K562 (cell line): ENCODE results near the gene ST7. TPM values are rescaled to one million over a fixed set of nuclear protein-coding genes. Genes with fewer than 3 reads are reported as not detected.

ENCODE experiments used
- CTBP1 ChIP-seq: fragments of 450-650 bp; IDR thresholded peaks from 2 replicates; pipeline ENCODE4 v1.6.1; 2016; ENCODE audit warnings: borderline replicate concordance
- FOXM1 ChIP-seq, 2 experiments: fragments of 450-650 bp in 1 of 2; sonication (generic) in 1 of 2; formaldehyde crosslinking in 1 of 2; IDR thresholded peaks; 2 replicates each; pipeline versions ENCODE4 v1.6.1 to v1.9.0; 2017 to 2022; ENCODE audit warnings: low read depth in 2 of 2, mild to moderate bottlenecking in 2 of 2, missing genetic modification reagents in 1 of 2, moderate library complexity in 1 of 2
- FOXP1 ChIP-seq: sonication (generic); formaldehyde crosslinking; IDR thresholded peaks from 2 replicates; pipeline ENCODE4 v1.8.0; 2022; ENCODE audit warnings: mild to moderate bottlenecking, missing genetic modification reagents
- GATAD2B ChIP-seq: fragments of 450-650 bp; IDR thresholded peaks from 2 replicates; pipeline ENCODE4 v1.6.1; 2017; ENCODE audit warnings: mild to moderate bottlenecking, borderline replicate concordance
- MCM3 ChIP-seq: fragments of 450-650 bp; IDR thresholded peaks from 2 replicates; pipeline ENCODE4 v1.6.1; 2016
- NR2C1 ChIP-seq, 2 experiments: fragments of 450-650 bp; IDR thresholded peaks; 2 replicates each; pipeline ENCODE4 v1.6.1; 2017; ENCODE audit warnings: mild to moderate bottlenecking in 2 of 2, antibody characterized with exemption in 1 of 2, inconsistent platforms in 1 of 2, missing compliant biosample characterization in 1 of 2, missing genetic modification characterization in 1 of 2
- PRDM10 ChIP-seq: fragments of 450-650 bp; IDR thresholded peaks from 2 replicates; pipeline ENCODE4 v1.6.1; 2018; ENCODE audit not compliant: partially characterized antibody
- TBP ChIP-seq: optimal IDR thresholded peaks from 2 replicates; pipeline ENCODE3; 2011; ENCODE audit warnings: low read depth, low read length, improper control_type of control experiment
- ZFP36 ChIP-seq: fragments of 150-350 bp; IDR thresholded peaks from 2 replicates; pipeline ENCODE4 v1.6.1; 2018; ENCODE audit warnings: low read length, low read depth; ENCODE audit not compliant: partially characterized antibody
- ZNF75A ChIP-seq: fragments of 450-650 bp; formaldehyde crosslinking; IDR thresholded peaks from 2 replicates; pipeline ENCODE4 v1.4.0; 2020; ENCODE audit warnings: mild to moderate bottlenecking
- polyA plus RNA-seq, 8 experiments: library from polyadenylated mRNA; depleted of rRNA in 4 of 8; stranded (reverse) in 5 of 8; unstranded in 3 of 8; fragments of >200 nt; fragmentation: Nextera tagmentation in 2 of 8; fragmentation: Illumina TruSeq in 1 of 8; extraction: Ambion mirVana in 2 of 8; extraction: Trizol in 1 of 8; gene quantifications; 2 replicates each; pipeline versions ENCODE4 v1.2.1 to v1.2.3, GENCODE V29; 2011 to 2014; ENCODE audit warnings: inconsistent platforms in 1 of 8, missing spikeins in 1 of 8
- total RNA-seq, 7 experiments: library from RNA; depleted of rRNA in 6 of 7; stranded (reverse); fragments of >200 nt in 6 of 7; fragmentation: Illumina TruSeq in 2 of 7; extraction: Trizol in 2 of 7; gene quantifications; 2 replicates each; pipeline versions ENCODE4 v1.2.1 to v1.2.3, GENCODE V29; 2011 to 2021; ENCODE audit warnings: low replicate concordance in 1 of 7
- TF ChIP-seq, protein P1 (sequence below): fragments of 450-650 bp; IDR thresholded peaks from 2 replicates; pipeline ENCODE4 v1.6.1; 2016
- TF ChIP-seq, protein P2 (sequence below): fragments of 450-650 bp; formaldehyde crosslinking; IDR thresholded peaks from 2 replicates; pipeline ENCODE4 v1.4.0; 2022; ENCODE audit warnings: mild to moderate bottlenecking, moderate library complexity

ST7 gene
- total and polyA plus RNA-seq, 9 of the 15 experiments (the other 6 are each of a cell fraction or from before 2014, with no cell fraction given): 23.9 to 56.3 (median 36.9) TPM

DNA sequence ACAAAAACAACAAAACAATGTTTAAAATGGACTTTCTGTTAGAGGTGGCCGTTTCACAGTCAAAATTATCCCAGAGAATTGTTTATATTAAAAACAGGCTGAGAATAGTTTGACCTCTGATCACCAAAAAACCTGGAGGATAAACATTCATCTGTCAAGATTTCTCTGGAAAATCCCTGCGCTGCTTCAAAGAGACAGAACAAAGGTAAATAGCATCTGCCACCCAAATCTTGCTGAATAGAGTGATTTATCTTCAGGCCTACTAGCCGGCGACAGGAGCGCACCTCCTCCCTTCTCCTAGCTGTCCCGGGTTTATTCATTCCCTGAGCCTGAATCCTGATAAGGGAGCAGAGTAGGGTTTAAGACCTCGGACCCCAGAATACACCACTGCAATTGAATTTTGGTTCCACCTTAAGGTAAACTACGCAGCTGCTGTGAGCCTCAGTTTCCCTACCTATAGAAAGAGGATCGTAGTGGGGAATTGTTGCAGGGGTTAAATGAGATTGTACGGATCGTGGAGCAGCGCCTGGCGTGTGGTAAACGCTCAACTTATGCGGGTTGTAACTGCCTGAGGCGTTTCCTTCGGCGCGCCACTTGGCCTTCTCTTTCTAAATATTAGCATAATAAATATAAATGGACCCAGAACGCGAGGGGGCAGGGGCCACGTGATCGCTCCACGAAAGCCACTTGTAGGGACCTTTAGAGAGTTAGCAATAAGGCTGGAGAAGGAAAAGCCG lies 498 bp upstream of the ST7 start (continued):
- TF ChIP-seq, protein P1, sequence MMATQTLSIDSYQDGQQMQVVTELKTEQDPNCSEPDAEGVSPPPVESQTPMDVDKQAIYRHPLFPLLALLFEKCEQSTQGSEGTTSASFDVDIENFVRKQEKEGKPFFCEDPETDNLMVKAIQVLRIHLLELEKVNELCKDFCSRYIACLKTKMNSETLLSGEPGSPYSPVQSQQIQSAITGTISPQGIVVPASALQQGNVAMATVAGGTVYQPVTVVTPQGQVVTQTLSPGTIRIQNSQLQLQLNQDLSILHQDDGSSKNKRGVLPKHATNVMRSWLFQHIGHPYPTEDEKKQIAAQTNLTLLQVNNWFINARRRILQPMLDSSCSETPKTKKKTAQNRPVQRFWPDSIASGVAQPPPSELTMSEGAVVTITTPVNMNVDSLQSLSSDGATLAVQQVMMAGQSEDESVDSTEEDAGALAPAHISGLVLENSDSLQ: peak; percentile 90
- TF ChIP-seq FOXM1 (IDR thresholded peaks at IDR 0.05; ENCODE audit: low read depth) (peak; percentile 44), FOXM1 (CRISPR knock-in tag; IDR thresholded peaks at IDR 0.05; ENCODE audit: low read depth) (no peak), NR2C1 (IDR thresholded peaks at IDR 0.05) (no peak), NR2C1 (tag; IDR thresholded peaks at IDR 0.05) (peak; percentile 56; the same call in 1 of the 2 replicates), CTBP1 (peak; percentile 59; the same call in 1 of the 2 replicates), GATAD2B (peak; percentile 20; the same call in 1 of the 2 replicates), PRDM10 (peak; percentile 9), ZNF75A (CRISPR knock-in tag) (no peak), MCM3 (no peak), FOXP1 (CRISPR knock-in tag) (0 out of 2 replicates have a peak, but pooled peaks have one; percentile 36), ZFP36 (no peak), TBP (peak; percentile 59)
- TF ChIP-seq, protein P2, sequence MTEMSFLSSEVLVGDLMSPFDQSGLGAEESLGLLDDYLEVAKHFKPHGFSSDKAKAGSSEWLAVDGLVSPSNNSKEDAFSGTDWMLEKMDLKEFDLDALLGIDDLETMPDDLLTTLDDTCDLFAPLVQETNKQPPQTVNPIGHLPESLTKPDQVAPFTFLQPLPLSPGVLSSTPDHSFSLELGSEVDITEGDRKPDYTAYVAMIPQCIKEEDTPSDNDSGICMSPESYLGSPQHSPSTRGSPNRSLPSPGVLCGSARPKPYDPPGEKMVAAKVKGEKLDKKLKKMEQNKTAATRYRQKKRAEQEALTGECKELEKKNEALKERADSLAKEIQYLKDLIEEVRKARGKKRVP: 0 out of 2 replicates have a peak, but pooled peaks have one; percentile 16
